ENCODE results near the gene ADARB2.

The ADARB2 gene

GRCh38 chr10:1310271-1310789 lies 427.0 kb downstream of the ADARB2 start:
- Histone ChIP-seq H3K36me3 (ENCODE audit: control insufficient read depth, insufficient read depth, low read length) (no peaks in the 10 kb centered on the region), H3K9ac (ENCODE audit: low read depth, low read length) (peak overlapping the region; percentile 62), H3K4me3 (ENCODE audit: low read depth, low read length) (peak overlapping the region; percentile 45), H3K9me3 (ENCODE audit: control insufficient read depth, insufficient read depth, low read length) (no peaks in the 10 kb centered on the region), H3K4me1 (ENCODE audit: control insufficient read depth, insufficient read depth, low read length) (peaks cover 28% of the 10 kb centered on the region), H3K27me3 (ENCODE audit: control insufficient read depth, insufficient read depth, low read length) (no peaks in the 10 kb centered on the region)

DNA sequence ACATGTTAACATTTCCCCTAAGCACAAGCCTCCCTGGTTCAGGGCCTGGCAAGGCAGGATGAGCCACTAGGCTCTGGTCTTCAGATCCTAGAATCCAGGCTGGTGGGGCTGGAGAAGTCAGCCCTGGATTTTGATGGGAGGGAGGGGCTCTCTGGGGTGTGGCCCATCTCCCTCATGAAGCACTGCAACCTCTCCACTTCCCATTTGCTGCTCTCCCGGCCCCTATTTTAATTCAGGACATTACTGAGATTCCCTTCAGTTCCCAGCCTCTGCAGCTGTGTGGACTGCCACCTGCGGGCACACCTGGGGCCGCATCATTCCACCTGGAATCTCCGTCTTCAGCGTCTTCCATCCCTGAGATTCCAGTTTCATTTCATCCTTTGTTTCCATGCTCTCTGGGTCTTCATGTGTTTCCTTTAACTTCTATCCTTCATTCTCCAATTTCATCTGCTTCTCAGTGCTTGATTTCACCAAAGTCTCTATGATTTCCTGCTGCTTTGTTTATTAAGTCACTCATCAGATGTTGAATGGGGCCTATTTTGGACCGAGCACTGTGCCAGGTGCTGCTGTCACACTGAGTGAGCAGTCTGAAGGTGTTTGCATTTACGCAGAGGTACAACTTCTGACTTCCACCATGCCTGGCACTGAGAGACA lies 427.6 kb downstream of the ADARB2 start:
- Histone ChIP-seq H3K9me3 (ENCODE audit: control insufficient read depth, insufficient read depth, low read length) (no peaks in the 10 kb centered on the region), H3K27me3 (ENCODE audit: control insufficient read depth, insufficient read depth, low read length) (no peaks in the 10 kb centered on the region), H3K4me3 (ENCODE audit: low read depth, low read length) (peak overlapping the region; percentile 45), H3K4me1 (ENCODE audit: control insufficient read depth, insufficient read depth, low read length) (peaks cover 28% of the 10 kb centered on the region), H3K9ac (ENCODE audit: low read depth, low read length) (peak overlapping the region; percentile 62), H3K36me3 (ENCODE audit: control insufficient read depth, insufficient read depth, low read length) (no peaks in the 10 kb centered on the region)

GRCh38 chr10:1308962-1309616 lies 428.2 kb downstream of the ADARB2 start:
- H3K9ac ChIP-seq (ENCODE audit: low read depth, low read length) = peak overlapping the region; percentile 32
- no peaks in the 10 kb centered on the region for H3K36me3 ChIP-seq (ENCODE audit: control insufficient read depth, insufficient read depth, low read length)
- no peaks in the 10 kb centered on the region for H3K27me3 ChIP-seq (ENCODE audit: control insufficient read depth, insufficient read depth, low read length)
- no peak overlapping the region for H3K4me3 ChIP-seq (ENCODE audit: low read depth, low read length)
- no peaks in the 10 kb centered on the region for H3K9me3 ChIP-seq (ENCODE audit: control insufficient read depth, insufficient read depth, low read length)
- H3K4me1 ChIP-seq (ENCODE audit: control insufficient read depth, insufficient read depth, low read length) = peaks cover 28% of the 10 kb centered on the region

- Histone ChIP-seq H3K4me1 (ENCODE audit: control insufficient read depth, insufficient read depth, low read length) (peaks cover 28% of the 10 kb centered on the region), H3K36me3 (ENCODE audit: control insufficient read depth, insufficient read depth, low read length) (no peaks in the 10 kb centered on the region), H3K9ac (ENCODE audit: low read depth, low read length) (no peak overlapping the region), H3K4me3 (ENCODE audit: low read depth, low read length) (no peak overlapping the region), H3K9me3 (ENCODE audit: control insufficient read depth, insufficient read depth, low read length) (no peaks in the 10 kb centered on the region), H3K27me3 (ENCODE audit: control insufficient read depth, insufficient read depth, low read length) (no peaks in the 10 kb centered on the region)
Observed at GRCh38 chr10:1308173-1308961, 429.0 kb downstream of the ADARB2 start.

DNA sequence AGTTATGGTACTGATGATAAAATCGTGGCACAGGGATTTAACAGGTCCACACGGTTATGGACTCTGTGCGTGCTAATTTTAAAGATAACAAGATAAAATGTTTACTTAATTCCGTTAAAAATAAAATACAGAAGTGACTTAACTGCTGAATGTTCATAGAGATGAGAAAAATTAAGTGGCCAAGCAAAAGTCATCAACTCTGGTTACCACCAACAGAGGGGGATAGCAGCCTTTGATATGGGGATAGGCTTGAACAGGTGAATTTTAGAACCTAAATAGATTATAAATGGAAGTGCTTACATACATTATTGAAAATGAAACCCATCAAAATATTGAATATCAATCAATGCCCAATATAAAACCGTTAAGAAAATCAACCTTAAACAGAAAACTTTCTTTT lies 436.2 kb downstream of the ADARB2 start:
- no peaks in the 10 kb centered on the region for H3K4me1 ChIP-seq (ENCODE audit: control insufficient read depth, insufficient read depth, low read length)
- H3K9ac ChIP-seq (ENCODE audit: low read depth, low read length) = no peak overlapping the region
- H3K36me3 ChIP-seq (ENCODE audit: control insufficient read depth, insufficient read depth, low read length) = peaks cover 4% of the 10 kb centered on the region
- H3K4me3 ChIP-seq (ENCODE audit: low read depth, low read length) = no peak overlapping the region
- H3K9me3 ChIP-seq (ENCODE audit: control insufficient read depth, insufficient read depth, low read length) = no peaks in the 10 kb centered on the region
- H3K27me3 ChIP-seq (ENCODE audit: control insufficient read depth, insufficient read depth, low read length) = no peaks in the 10 kb centered on the region

GRCh38 chr10:1300218-1300617 lies 437.1 kb downstream of the ADARB2 start:
- Histone ChIP-seq H3K36me3 (ENCODE audit: control insufficient read depth, insufficient read depth, low read length) (peaks cover 4% of the 10 kb centered on the region), H3K4me1 (ENCODE audit: control insufficient read depth, insufficient read depth, low read length) (no peaks in the 10 kb centered on the region), H3K9me3 (ENCODE audit: control insufficient read depth, insufficient read depth, low read length) (no peaks in the 10 kb centered on the region), H3K4me3 (ENCODE audit: low read depth, low read length) (no peak overlapping the region), H3K9ac (ENCODE audit: low read depth, low read length) (no peak overlapping the region), H3K27me3 (ENCODE audit: control insufficient read depth, insufficient read depth, low read length) (no peaks in the 10 kb centered on the region)

- Histone ChIP-seq H3K9ac (ENCODE audit: low read depth, low read length) (no peak overlapping the region), H3K9me3 (ENCODE audit: control insufficient read depth, insufficient read depth, low read length) (no peaks in the 10 kb centered on the region), H3K27me3 (ENCODE audit: control insufficient read depth, insufficient read depth, low read length) (no peaks in the 10 kb centered on the region), H3K36me3 (ENCODE audit: control insufficient read depth, insufficient read depth, low read length) (peaks cover 4% of the 10 kb centered on the region), H3K4me1 (ENCODE audit: control insufficient read depth, insufficient read depth, low read length) (peaks cover 2% of the 10 kb centered on the region), H3K4me3 (ENCODE audit: low read depth, low read length) (no peak overlapping the region)
Observed at GRCh38 chr10:1299041-1299726, 438.1 kb downstream of the ADARB2 start.

DNA sequence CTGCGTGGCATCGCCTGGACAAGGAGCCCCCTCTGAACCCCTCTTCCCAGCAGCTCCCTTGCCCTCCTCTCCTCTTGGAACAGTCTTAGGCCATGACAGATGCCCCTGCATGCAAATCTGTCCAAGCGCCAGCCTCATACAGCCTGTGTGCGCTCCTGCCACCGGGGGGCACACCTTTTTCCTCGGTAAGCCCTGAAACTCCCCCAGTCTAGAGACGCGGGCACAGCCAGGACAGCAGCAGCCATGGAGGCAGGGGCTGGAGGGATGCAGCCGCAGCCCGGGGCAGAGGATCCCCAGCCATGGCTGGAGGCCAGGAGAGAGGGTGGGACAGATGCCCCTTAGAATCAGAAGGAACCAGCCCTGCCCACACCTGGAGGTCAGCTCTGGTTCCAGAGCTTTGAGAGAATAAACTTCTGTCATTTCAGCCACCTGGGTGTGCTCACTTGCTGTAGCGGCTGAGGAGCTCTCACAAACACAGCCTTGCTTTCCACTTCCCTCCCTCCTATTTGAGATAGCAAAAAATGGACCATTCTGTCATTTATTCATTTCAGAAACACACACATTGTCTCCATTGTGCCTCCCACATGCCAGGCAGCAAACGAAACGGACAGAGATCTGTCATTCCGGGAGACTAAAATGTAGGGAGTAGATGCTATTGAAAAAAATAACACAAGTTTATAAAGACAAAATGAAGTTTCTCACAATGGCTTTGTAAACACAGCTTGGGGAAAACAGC lies 439.6 kb downstream of the ADARB2 start:
- Histone ChIP-seq H3K4me1 (ENCODE audit: control insufficient read depth, insufficient read depth, low read length) (peaks cover 11% of the 10 kb centered on the region), H3K9me3 (ENCODE audit: control insufficient read depth, insufficient read depth, low read length) (no peaks in the 10 kb centered on the region), H3K9ac (ENCODE audit: low read depth, low read length) (no peak overlapping the region), H3K36me3 (ENCODE audit: control insufficient read depth, insufficient read depth, low read length) (peaks cover 4% of the 10 kb centered on the region), H3K4me3 (ENCODE audit: low read depth, low read length) (no peak overlapping the region), H3K27me3 (ENCODE audit: control insufficient read depth, insufficient read depth, low read length) (no peaks in the 10 kb centered on the region)

GRCh38 chr10:1295756-1296480 lies 441.4 kb downstream of the ADARB2 start:
- H3K9ac ChIP-seq (ENCODE audit: low read depth, low read length) = no peak overlapping the region
- H3K4me1 ChIP-seq (ENCODE audit: control insufficient read depth, insufficient read depth, low read length) = peaks cover 11% of the 10 kb centered on the region
- H3K9me3 ChIP-seq (ENCODE audit: control insufficient read depth, insufficient read depth, low read length) = no peaks in the 10 kb centered on the region
- peaks cover 4% of the 10 kb centered on the region for H3K36me3 ChIP-seq (ENCODE audit: control insufficient read depth, insufficient read depth, low read length)
- H3K4me3 ChIP-seq (ENCODE audit: low read depth, low read length) = no peak overlapping the region
- no peaks in the 10 kb centered on the region for H3K27me3 ChIP-seq (ENCODE audit: control insufficient read depth, insufficient read depth, low read length)

- Histone ChIP-seq H3K9ac (ENCODE audit: low read depth, low read length) (no peak overlapping the region), H3K9me3 (ENCODE audit: control insufficient read depth, insufficient read depth, low read length) (no peaks in the 10 kb centered on the region), H3K36me3 (ENCODE audit: control insufficient read depth, insufficient read depth, low read length) (peaks cover 4% of the 10 kb centered on the region), H3K4me1 (ENCODE audit: control insufficient read depth, insufficient read depth, low read length) (peaks cover 11% of the 10 kb centered on the region), H3K27me3 (ENCODE audit: control insufficient read depth, insufficient read depth, low read length) (no peaks in the 10 kb centered on the region), H3K4me3 (ENCODE audit: low read depth, low read length) (no peak overlapping the region)
Observed at GRCh38 chr10:1294748-1295147, 442.6 kb downstream of the ADARB2 start.
